HepG2 (cell line): Measurements from ENCODE around the gene SPAG9. TPM values are rescaled to one million over a fixed set of nuclear protein-coding genes. Genes with fewer than 3 reads are reported as not detected.
A peak's percentile ranks its signal among the peaks of the same experiment; 100 is the strongest.

ENCODE experiments used
- ATF6 ChIP-seq: sonication (generic); formaldehyde crosslinking; conservative IDR thresholded peaks from 2 replicates; pipeline ENCODE4 v1.4.0; 2020; ENCODE audit warnings: missing genetic modification reagents
- BCL6 ChIP-seq: IDR thresholded peaks from 2 replicates; pipeline ENCODE4 v1.6.1; 2016; ENCODE audit warnings: missing genetic modification reagents, missing compliant biosample characterization
- FLYWCH1 ChIP-seq: sonication (generic); formaldehyde crosslinking; IDR thresholded peaks from 2 replicates; pipeline ENCODE4 v1.8.1; 2023; ENCODE audit warnings: mild to moderate bottlenecking, missing genetic modification reagents
- HNF4A ChIP-seq: sonication (generic); formaldehyde crosslinking; IDR thresholded peaks from 2 replicates; pipeline ENCODE4 v1.4.0; 2020; ENCODE audit warnings: missing genetic modification reagents
- MTA3 ChIP-seq: sonication (generic); formaldehyde crosslinking; IDR thresholded peaks from 2 replicates; pipeline ENCODE4 v1.4.0; 2020; ENCODE audit warnings: missing genetic modification reagents
- MXD4 ChIP-seq: IDR thresholded peaks from 2 replicates; pipeline ENCODE4 v1.6.1; 2016; ENCODE audit warnings: mild to moderate bottlenecking, missing biosample characterization, missing genetic modification reagents
- NBN ChIP-seq: fragments of 450-650 bp; conservative IDR thresholded peaks from 2 replicates; pipeline ENCODE4 v1.6.1; 2017
- TRIM22 ChIP-seq: fragments of 450-650 bp; IDR thresholded peaks from 2 replicates; pipeline ENCODE4 v1.6.1; 2017
- ZFP1 ChIP-seq: IDR thresholded peaks from 2 replicates; pipeline ENCODE4 v1.6.1; 2016
- ZHX2 ChIP-seq, 2 experiments: sonication (generic) in 1 of 2; formaldehyde crosslinking in 1 of 2; IDR thresholded peaks; 2 replicates each; pipeline versions ENCODE4 v1.6.1 to v1.9.0; 2014 to 2022; ENCODE audit warnings: antibody characterized with exemption in 1 of 2, borderline replicate concordance in 1 of 2, inconsistent platforms in 1 of 2, low read depth in 1 of 2, missing genetic modification reagents in 1 of 2
- ZMYM2 ChIP-seq: sonication (generic); formaldehyde crosslinking; IDR thresholded peaks from 2 replicates; pipeline ENCODE4 v1.8.0; 2022; ENCODE audit warnings: mild to moderate bottlenecking, missing genetic modification reagents
- ZNF550 ChIP-seq: sonication (generic); formaldehyde crosslinking; IDR thresholded peaks from 2 replicates; pipeline ENCODE4 v1.4.0; 2020; ENCODE audit warnings: mild to moderate bottlenecking, missing genetic modification reagents, borderline replicate concordance
- ZNF772 ChIP-seq: sonication (generic); formaldehyde crosslinking; IDR thresholded peaks from 2 replicates; pipeline ENCODE4 v1.5.0; 2020; ENCODE audit warnings: mild to moderate bottlenecking, missing genetic modification reagents
- polyA plus RNA-seq, 8 experiments: library from polyadenylated mRNA; depleted of rRNA in 3 of 8; stranded (reverse) in 7 of 8; unstranded in 1 of 8; fragments of >200 nt; fragmentation: Illumina TruSeq in 4 of 8; extraction: Trizol in 4 of 8; gene quantifications; 2 replicates each; pipeline versions ENCODE4 v1.2.1 to v1.2.3, GENCODE V29; 2011 to 2016; ENCODE audit warnings: low read depth in 4 of 8, missing spikeins in 1 of 8, mixed read lengths in 1 of 8; ENCODE audit not compliant: insufficient read depth in 1 of 8
- total RNA-seq, 5 experiments: library from RNA; depleted of rRNA; stranded (reverse); fragments of >200 nt; fragmentation: Illumina TruSeq; extraction: Trizol; gene quantifications; 2 replicates each; pipeline ENCODE4 v1.2.3, GENCODE V29; 2016; ENCODE audit warnings: low read depth in 1 of 5
- TF ChIP-seq, protein P1 (sequence below): sonication (generic); formaldehyde crosslinking; IDR thresholded peaks from 2 replicates; pipeline ENCODE4 v1.4.0; 2020; ENCODE audit warnings: mild to moderate bottlenecking, missing genetic modification reagents
- TF ChIP-seq, protein P2 (sequence below): sonication (generic); formaldehyde crosslinking; IDR thresholded peaks from 2 replicates; pipeline ENCODE4 v1.4.0; 2020; ENCODE audit warnings: missing genetic modification reagents, borderline replicate concordance

Gene SPAG9
- total and polyA plus RNA-seq, 2 of the 13 experiments (the other 11 are each of a cell fraction or from before 2014, with no cell fraction given) = 43.2 to 78.6 TPM

GRCh38 chr17:50944054-50944901, 176.4 kb downstream of the SPAG9 start (continued):
- TF ChIP-seq, protein P1, sequence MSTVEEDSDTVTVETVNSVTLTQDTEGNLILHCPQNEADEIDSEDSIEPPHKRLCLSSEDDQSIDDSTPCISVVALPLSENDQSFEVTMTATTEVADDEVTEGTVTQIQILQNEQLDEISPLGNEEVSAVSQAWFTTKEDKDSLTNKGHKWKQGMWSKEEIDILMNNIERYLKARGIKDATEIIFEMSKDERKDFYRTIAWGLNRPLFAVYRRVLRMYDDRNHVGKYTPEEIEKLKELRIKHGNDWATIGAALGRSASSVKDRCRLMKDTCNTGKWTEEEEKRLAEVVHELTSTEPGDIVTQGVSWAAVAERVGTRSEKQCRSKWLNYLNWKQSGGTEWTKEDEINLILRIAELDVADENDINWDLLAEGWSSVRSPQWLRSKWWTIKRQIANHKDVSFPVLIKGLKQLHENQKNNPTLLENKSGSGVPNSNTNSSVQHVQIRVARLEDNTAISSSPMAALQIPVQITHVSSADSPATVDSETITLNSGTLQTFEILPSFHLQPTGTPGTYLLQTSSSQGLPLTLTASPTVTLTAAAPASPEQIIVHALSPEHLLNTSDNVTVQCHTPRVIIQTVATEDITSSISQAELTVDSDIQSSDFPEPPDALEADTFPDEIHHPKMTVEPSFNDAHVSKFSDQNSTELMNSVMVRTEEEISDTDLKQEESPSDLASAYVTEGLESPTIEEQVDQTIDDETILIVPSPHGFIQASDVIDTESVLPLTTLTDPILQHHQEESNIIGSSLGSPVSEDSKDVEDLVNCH (CRISPR knock-in tag) = no peak
- TF ChIP-seq FLYWCH1 (CRISPR knock-in tag) = no peak
- TF ChIP-seq BCL6 (CRISPR knock-in tag) = peak; percentile 91
- peak; percentile 68; the same call in 1 of the 2 replicates for TF ChIP-seq ZMYM2 (CRISPR knock-in tag)
- TF ChIP-seq MTA3 = 0 out of 2 replicates have a peak, but pooled peaks have one; percentile 52
- no peak for TF ChIP-seq NBN
- TF ChIP-seq MXD4 (CRISPR knock-in tag) = peak; percentile 68
- TF ChIP-seq, protein P2, sequence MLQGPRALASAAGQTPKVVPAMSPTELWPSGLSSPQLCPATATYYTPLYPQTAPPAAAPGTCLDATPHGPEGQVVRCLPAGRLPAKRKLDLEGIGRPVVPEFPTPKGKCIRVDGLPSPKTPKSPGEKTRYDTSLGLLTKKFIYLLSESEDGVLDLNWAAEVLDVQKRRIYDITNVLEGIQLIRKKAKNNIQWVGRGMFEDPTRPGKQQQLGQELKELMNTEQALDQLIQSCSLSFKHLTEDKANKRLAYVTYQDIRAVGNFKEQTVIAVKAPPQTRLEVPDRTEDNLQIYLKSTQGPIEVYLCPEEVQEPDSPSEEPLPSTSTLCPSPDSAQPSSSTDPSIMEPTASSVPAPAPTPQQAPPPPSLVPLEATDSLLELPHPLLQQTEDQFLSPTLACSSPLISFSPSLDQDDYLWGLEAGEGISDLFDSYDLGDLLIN (CRISPR knock-in tag) = peak; percentile 92
- TF ChIP-seq ZFP1 (CRISPR knock-in tag) = peak; percentile 89; the same call in 1 of the 2 replicates
- no peak for TF ChIP-seq ZHX2 (IDR thresholded peaks at IDR 0.05; ENCODE audit: low read depth)
- TF ChIP-seq ZHX2 (CRISPR knock-in tag; IDR thresholded peaks at IDR 0.05; ENCODE audit: borderline replicate concordance) = peak; percentile 49
- TF ChIP-seq ZNF550 = peak; percentile 11; the same call in 1 of the 2 replicates
- TF ChIP-seq TRIM22 = no peak
- TF ChIP-seq HNF4A (CRISPR knock-in tag) = peak; percentile 80
- peak; percentile 60 for TF ChIP-seq ZNF772 (CRISPR knock-in tag)
- no peak for TF ChIP-seq ATF6 (CRISPR knock-in tag)
